Progenitor cell of endocrine pancreas (in vitro differentiated cells): ENCODE results near the gene WDR27. TPM values are rescaled to one million over a fixed set of nuclear protein-coding genes. Genes with fewer than 3 reads are reported as not detected.
"Not testable (repeated sequence)": the region's sequence is repeated elsewhere in the genome, so short reads cannot be mapped to it uniquely, and the experiment has no call there.

Experiments
- DNase-seq: peaks from one replicate; pipeline ENCODE4 v3.0.0; 2021; ENCODE audit warnings: low spot score; ENCODE audit not compliant: unreplicated experiment
- H3K27ac Mint-ChIP-seq: 2 replicates; pipeline ENCODE4 v1.8.0; 2021; ENCODE audit warnings: mild to moderate bottlenecking, moderate library complexity, mixed read lengths
- H3K27me3 Mint-ChIP-seq: 2 replicates; pipeline ENCODE4 v1.8.0; 2021; ENCODE audit warnings: mixed read lengths
- H3K36me3 Mint-ChIP-seq: 2 replicates; pipeline ENCODE4 v1.8.0; 2022; ENCODE audit warnings: mixed read lengths; ENCODE audit not compliant: insufficient read depth
- H3K4me1 Mint-ChIP-seq: 2 replicates; pipeline ENCODE4 v1.8.0; 2021; ENCODE audit warnings: low read depth, mixed read lengths
- H3K4me3 Mint-ChIP-seq: 2 replicates; pipeline ENCODE4 v1.8.0; 2021; ENCODE audit warnings: low read depth, mild to moderate bottlenecking, moderate library complexity, mixed read lengths
- H3K9me3 Mint-ChIP-seq: 2 replicates; pipeline ENCODE4 v1.8.0; 2021; ENCODE audit warnings: low read depth, mixed read lengths
- total RNA-seq: library from RNA; stranded (reverse); gene quantifications from 2 replicates; pipeline ENCODE4 v1.2.1, GENCODE V29; 2021
- TF ChIP-seq, protein P1 (sequence below): fragments of 200-600 bp; sonication (generic); IDR thresholded peaks from one replicate; pipeline ENCODE4 v1.5.0; 2021; ENCODE audit warnings: antibody characterized with exemption, mild to moderate bottlenecking; ENCODE audit not compliant: unreplicated experiment

Gene WDR27
- total RNA-seq, 1 donor from 2014 or later: 123 TPM

DNA sequence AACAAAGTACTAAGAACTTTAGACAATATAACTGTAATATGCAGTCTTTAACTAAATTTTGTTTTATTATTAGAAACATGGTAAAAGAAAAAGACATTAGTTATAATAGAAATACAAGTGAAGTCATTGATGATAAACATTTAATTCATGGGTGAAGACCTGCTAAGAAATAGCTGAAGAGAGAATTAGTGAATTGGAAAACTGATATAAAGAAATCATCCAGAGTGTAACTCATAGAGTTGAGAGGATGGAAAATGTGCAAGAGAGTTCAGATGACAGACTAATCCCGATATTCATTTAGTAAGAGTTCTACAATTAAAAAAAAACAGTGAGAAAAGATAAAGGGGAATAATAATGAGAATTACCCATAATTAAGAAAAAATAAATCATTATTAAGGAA lies 227.5 kb downstream of the WDR27 start:
- DNase-seq: no peak
- Mint-ChIP-seq H3K4me1 (no peaks in the 10 kb centered on the region), H3K27me3 (no peaks in the 10 kb centered on the region), H3K9me3 (peaks cover 41% of the 10 kb centered on the region), H3K27ac (no peak overlapping the region), H3K36me3 (peaks cover 20% of the 10 kb centered on the region), H3K4me3 (no peak overlapping the region)
- TF ChIP-seq, protein P1, sequence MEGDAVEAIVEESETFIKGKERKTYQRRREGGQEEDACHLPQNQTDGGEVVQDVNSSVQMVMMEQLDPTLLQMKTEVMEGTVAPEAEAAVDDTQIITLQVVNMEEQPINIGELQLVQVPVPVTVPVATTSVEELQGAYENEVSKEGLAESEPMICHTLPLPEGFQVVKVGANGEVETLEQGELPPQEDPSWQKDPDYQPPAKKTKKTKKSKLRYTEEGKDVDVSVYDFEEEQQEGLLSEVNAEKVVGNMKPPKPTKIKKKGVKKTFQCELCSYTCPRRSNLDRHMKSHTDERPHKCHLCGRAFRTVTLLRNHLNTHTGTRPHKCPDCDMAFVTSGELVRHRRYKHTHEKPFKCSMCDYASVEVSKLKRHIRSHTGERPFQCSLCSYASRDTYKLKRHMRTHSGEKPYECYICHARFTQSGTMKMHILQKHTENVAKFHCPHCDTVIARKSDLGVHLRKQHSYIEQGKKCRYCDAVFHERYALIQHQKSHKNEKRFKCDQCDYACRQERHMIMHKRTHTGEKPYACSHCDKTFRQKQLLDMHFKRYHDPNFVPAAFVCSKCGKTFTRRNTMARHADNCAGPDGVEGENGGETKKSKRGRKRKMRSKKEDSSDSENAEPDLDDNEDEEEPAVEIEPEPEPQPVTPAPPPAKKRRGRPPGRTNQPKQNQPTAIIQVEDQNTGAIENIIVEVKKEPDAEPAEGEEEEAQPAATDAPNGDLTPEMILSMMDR: no peak

DNA sequence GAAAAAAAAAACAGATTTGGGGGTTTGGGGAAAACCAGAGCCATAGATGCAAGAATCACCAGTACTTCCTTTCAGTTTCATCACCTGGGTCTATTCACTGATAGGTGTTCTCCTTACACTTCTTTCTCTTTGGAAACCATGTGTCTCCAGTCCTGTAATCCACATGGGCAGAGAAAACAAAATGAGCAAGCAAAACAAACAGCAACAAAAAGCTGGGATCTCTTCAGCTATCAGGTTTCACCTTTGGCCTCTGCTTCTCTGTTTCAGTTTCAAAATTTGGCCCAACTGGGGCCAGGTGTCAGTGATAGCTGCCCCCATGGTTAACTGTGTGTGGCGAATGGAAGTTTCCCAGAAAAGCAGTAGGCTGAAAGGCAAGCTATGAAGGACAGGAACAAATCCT lies 228.2 kb downstream of the WDR27 start:
- Mint-ChIP-seq H3K4me3 (no peak overlapping the region), H3K4me1 (no peaks in the 10 kb centered on the region), H3K27me3 (no peaks in the 10 kb centered on the region), H3K27ac (no peak overlapping the region), H3K9me3 (peaks cover 41% of the 10 kb centered on the region), H3K36me3 (peaks cover 21% of the 10 kb centered on the region)
- TF ChIP-seq, protein P1: no peak
- no peak for DNase-seq

DNA sequence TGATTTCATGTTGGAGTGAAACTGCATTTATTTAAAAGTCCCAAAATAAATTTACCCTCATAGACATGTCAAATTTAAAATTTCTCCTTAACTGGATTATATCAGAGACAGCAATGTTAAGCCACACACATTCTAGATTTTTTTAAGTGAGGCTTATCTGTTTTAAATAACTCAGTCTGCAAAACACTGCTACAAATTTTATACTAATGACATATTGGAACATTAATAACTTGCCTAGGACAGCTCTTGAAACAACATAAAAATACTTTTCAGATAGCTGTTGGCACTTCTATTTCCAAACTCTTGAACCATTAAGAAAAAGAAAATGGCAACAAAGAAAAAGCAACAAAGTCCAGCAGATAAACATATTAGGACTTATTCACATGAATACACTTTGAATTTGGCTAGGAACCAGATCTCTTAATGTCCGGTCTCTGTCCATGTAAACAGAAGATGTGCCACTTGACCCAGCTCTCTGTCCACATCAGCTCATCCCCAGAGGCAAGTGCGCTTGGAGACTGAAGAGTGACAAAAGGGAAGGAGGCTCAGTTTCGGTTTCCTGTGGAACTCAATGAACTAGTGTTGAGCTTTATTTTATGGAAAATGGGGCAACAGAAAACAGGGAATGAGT lies 228.9 kb downstream of the WDR27 start:
- Mint-ChIP-seq H3K36me3 (peaks cover 23% of the 10 kb centered on the region), H3K4me1 (no peaks in the 10 kb centered on the region), H3K27ac (no peak overlapping the region), H3K4me3 (no peak overlapping the region), H3K27me3 (no peaks in the 10 kb centered on the region), H3K9me3 (peaks cover 44% of the 10 kb centered on the region)
- TF ChIP-seq, protein P1: no peak
- DNase-seq: no peak

DNA sequence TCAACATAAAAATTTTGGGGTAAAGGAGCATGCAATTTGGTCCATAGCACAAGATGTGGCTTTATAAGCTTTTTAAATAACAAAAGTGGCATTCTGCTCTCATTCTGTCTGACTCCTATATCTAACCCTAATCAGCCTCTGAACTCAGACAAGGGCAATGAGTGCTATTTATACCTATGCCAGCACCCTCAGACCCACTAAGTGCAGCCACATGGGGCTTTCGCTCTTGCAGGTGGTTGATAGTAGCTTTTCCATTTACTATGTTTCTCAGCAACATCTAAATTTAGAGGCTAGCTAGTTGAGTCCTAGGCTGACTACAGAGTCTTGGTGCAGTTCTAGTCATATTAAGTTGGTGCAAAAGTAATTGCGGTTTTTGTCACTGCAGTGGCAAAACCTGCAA lies 231.0 kb downstream of the WDR27 start:
- peaks cover 41% of the 10 kb centered on the region for H3K9me3 Mint-ChIP-seq
- no peak for DNase-seq
- no peak overlapping the region for H3K27ac Mint-ChIP-seq
- TF ChIP-seq, protein P1: no peak
- H3K4me3 Mint-ChIP-seq: no peak overlapping the region
- H3K27me3 Mint-ChIP-seq: no peaks in the 10 kb centered on the region
- H3K4me1 Mint-ChIP-seq: no peaks in the 10 kb centered on the region
- H3K36me3 Mint-ChIP-seq: peaks cover 25% of the 10 kb centered on the region

DNA sequence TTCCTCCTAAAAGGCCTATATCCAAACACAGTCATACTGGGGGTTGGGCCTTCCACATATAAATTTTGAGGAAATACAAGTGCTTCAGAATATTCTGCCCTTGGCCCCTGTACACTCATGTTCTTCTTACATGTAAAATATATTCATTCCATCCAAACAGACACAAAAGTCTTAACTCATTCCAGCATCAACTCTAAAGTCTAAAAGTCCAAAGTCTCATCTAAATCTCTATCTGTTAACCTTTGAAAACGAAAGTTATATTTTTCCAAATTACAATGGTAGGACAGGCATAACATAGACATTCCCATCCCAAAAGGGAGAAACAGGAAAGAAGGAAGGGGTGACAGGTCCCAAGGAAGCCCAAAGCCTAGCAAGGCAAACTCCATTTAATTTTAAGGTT lies 232.8 kb downstream of the WDR27 start:
- Mint-ChIP-seq H3K9me3 (peaks cover 40% of the 10 kb centered on the region), H3K4me3 (no peak overlapping the region), H3K4me1 (no peaks in the 10 kb centered on the region), H3K36me3 (peaks cover 23% of the 10 kb centered on the region), H3K27me3 (no peaks in the 10 kb centered on the region), H3K27ac (no peak overlapping the region)
- no peak for DNase-seq
- TF ChIP-seq, protein P1: no peak

DNA sequence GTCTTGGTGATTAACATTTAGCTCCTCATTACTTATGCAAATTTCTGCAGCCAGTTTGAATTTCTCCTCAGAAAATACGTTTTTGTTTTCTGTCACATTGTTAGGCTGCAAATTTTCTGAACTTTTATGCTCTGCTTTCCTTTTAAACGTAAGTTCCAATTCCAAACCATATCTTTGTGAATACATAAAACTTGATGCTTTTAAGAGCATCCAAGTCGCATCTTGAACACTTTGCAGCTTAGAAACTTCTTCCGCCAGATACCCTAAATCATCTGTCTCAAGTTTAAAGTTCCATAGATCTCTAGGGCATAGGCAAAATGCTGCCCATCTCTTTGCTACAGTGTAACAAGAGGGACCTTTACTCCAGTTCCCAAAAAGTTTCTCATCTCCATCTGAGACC lies 234.1 kb downstream of the WDR27 start:
- DNase-seq, H3K4me3 Mint-ChIP-seq, H3K27ac Mint-ChIP-seq, H3K4me1 Mint-ChIP-seq, H3K27me3 Mint-ChIP-seq: not testable (repeated sequence)
- peaks cover 34% of the 10 kb centered on the region for H3K9me3 Mint-ChIP-seq
- peaks cover 21% of the 10 kb centered on the region for H3K36me3 Mint-ChIP-seq

DNA sequence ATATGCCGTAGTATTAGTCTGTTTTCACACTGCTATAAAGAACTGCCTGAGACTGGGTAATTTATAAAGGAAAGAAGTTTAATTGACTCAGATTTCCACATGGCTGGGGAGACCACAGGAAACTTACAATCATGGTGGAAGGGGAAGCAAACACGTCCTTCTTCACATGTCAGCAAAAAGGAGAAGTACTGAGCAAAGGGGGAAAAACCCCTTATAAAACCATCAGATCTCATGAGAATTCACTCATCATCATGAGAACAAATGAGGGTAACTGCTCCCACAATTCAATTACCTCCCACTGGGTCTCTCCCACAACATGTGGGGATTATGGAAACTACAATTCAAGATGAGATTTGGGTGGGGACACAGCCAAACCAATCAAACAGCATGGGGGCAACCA lies 235.6 kb downstream of the WDR27 start:
- not testable (repeated sequence) for H3K27me3 Mint-ChIP-seq, H3K4me3 Mint-ChIP-seq, H3K4me1 Mint-ChIP-seq, DNase-seq, H3K27ac Mint-ChIP-seq
- Mint-ChIP-seq H3K36me3 (peaks cover 18% of the 10 kb centered on the region), H3K9me3 (peaks cover 39% of the 10 kb centered on the region)
